ENCODE results near the gene NIF3L1.

NIF3L1 gene

DNA sequence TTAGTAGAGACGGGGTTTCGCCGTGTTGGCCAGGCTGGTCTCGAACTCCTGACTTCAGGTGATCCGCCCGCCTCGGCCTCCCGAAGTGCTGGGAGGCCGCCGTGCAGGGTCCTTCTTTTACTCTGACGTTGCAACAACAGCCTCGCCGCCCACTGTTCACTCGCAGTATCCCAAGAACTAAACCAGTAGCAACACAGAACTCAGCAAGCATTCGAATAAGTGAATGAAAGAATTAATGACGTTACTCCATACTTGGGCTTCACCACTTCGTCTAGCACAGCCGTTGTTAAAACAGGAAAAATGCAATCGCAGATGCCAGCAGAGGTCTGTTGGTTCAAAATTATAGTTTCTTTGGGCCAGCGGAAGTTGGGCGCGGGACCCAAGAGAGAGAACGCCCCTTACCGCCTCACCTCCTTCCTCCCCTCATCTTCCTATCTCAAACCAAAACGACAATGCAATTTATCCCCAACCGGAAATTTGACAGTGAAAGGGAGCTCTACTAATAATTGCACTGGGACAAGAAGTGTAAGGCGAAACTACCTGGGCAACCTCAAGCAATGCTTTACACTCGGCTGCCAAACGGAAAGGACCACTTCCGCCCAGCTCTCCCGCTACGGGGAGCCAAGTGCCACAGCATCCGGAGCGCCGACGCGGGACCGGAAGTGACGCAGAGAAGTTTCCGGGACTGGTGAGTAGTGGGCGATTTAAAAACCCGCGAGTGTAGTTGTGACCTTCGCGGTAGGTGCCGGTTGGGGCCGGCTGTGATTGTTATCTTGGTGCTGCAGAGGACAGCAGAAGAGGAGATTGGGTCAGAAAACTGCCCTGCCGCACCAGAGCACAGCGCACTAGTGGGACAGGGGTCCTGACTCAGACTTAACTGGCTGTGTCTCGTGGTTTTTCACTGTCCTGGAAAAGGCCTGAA, at the start of gene NIF3L1, which contains the start of gene PPIL3:
Gene NIF3L1 (plus strand): TSS at position 668 of the 922 bp plus-strand sequence. CDS start 2,573 bp downstream, outside the sequence.
Gene PPIL3 (minus strand): TSS at position 374 of the 922 bp plus-strand sequence. CDS start 1,462 bp downstream, outside the sequence.
- no peaks in the 10 kb centered on the region for H3K9me3 ChIP-seq (replicated peaks in 1 of 11)
- peak within 1 kb of the TSS; percentile 67 to 77 (median 74) for H3K4me3 ChIP-seq
- H3K36me3 ChIP-seq, result peaks cover 15 to 28% (median 18%) of the 10 kb centered on the region in 11 experiments
- no peaks in the 10 kb centered on the region for H4K20me1 ChIP-seq
- peak within 1 kb of the TSS; percentile 79 to 99 (median 88) for H3K4me2 ChIP-seq
- peaks cover 34 to 44% (median 39%) of the 10 kb centered on the region in 10 experiments for H3K4me1 ChIP-seq
- peak within 1 kb of the TSS; percentile 71 to 92 (median 87) for H3K27ac ChIP-seq
- H3K9ac ChIP-seq, result peak within 1 kb of the TSS; percentile 79 to 87 (median 85)
- no peaks in the 10 kb centered on the region for H3K27me3 ChIP-seq
- TF ChIP-seq Cebpa-rat (IDR thresholded peaks at IDR 0.05), result peak in 1 of 11 experiments; percentile 55; a peak in 1 of 22 replicates

- no peaks in the 10 kb centered on the region for H3K36me3 ChIP-seq
- no peak overlapping the region for H3K4me2 ChIP-seq
- no peaks in the 10 kb centered on the region for H3K27me3 ChIP-seq
- no peaks in the 10 kb centered on the region for H3K4me1 ChIP-seq
- no peaks in the 10 kb centered on the region for H4K20me1 ChIP-seq
- no peak overlapping the region for H3K27ac ChIP-seq
- H3K9me3 ChIP-seq (replicated peaks in 1 of 11), result peaks cover 17 to 42% (median 34%) of the 10 kb centered on the region in 11 experiments
- no peak for TF ChIP-seq Cebpa-rat (IDR thresholded peaks at IDR 0.05)
- no peak overlapping the region for H3K9ac ChIP-seq
- H3K4me3 ChIP-seq, result no peak overlapping the region
Observed at GRCh38 chr2:200839513-200839912, 49.7 kb upstream of the NIF3L1 start.

- H3K36me3 ChIP-seq, result no peaks in the 10 kb centered on the region
- no peaks in the 10 kb centered on the region for H3K4me1 ChIP-seq
- H3K27me3 ChIP-seq, result no peaks in the 10 kb centered on the region
- peaks cover 0 to 5% (median 0%) of the 10 kb centered on the region in 11 experiments; a peak in 2 of 22 replicates for H4K20me1 ChIP-seq
- no peak overlapping the region for H3K9ac ChIP-seq
- no peak for TF ChIP-seq Cebpa-rat (IDR thresholded peaks at IDR 0.05)
- H3K9me3 ChIP-seq (replicated peaks in 1 of 11), result peaks cover 0 to 6% (median 0%) of the 10 kb centered on the region in 11 experiments; a peak in 2 of 22 replicates
- H3K4me3 ChIP-seq, result no peak overlapping the region
- no peak overlapping the region for H3K27ac ChIP-seq
- H3K4me2 ChIP-seq, result no peak overlapping the region
Observed at GRCh38 chr2:200843993-200844948, 44.9 kb upstream of the NIF3L1 start.

DNA sequence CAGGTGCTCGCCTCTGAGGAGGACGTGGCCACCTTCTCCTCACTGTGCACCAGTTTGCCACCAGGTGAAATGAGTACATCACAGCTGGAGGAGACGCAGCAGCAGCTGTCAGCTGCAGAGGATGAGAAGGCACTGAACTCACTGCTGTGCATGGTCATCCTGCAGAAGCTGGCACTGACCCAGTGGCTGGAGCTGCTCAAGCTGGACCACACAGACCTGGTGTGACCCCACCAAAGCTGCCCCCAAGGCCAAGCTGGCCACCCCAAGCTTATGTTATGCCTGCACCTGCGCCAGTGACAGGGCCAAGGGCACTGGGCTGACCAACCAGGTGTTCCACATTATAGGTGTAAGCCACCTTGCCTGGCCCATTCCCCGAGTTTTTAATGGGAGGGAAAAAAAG, 44.0 kb upstream of the NIF3L1 start:
- H4K20me1 ChIP-seq, result peaks cover 0 to 14% (median 4%) of the 10 kb centered on the region in 11 experiments; a peak in 8 of 22 replicates
- no peak overlapping the region for H3K9ac ChIP-seq
- H3K4me2 ChIP-seq, result no peak overlapping the region
- no peak for TF ChIP-seq Cebpa-rat (IDR thresholded peaks at IDR 0.05)
- no peak overlapping the region for H3K27ac ChIP-seq
- H3K4me1 ChIP-seq, result 0 out of 20 replicates have a peak, but pooled peaks cover 0 to 3% (median 0%) of the 10 kb centered on the region in 10 experiments
- H3K4me3 ChIP-seq, result no peak overlapping the region
- H3K9me3 ChIP-seq (replicated peaks in 1 of 11), result no peaks in the 10 kb centered on the region
- H3K36me3 ChIP-seq, result peaks cover 0 to 4% (median under 1%) of the 10 kb centered on the region in 11 experiments; a peak in 6 of 22 replicates
- H3K27me3 ChIP-seq, result no peaks in the 10 kb centered on the region

- H3K27ac ChIP-seq, result no peak overlapping the region
- H3K4me1 ChIP-seq, result 0 out of 20 replicates have a peak, but pooled peaks cover 0 to 3% (median 0%) of the 10 kb centered on the region in 10 experiments
- no peak overlapping the region for H3K4me2 ChIP-seq
- H3K9me3 ChIP-seq (replicated peaks in 1 of 11), result no peaks in the 10 kb centered on the region
- peaks cover 3 to 10% (median 6%) of the 10 kb centered on the region in 11 experiments; a peak in 14 of 22 replicates for H3K36me3 ChIP-seq
- H3K27me3 ChIP-seq, result no peaks in the 10 kb centered on the region
- H3K4me3 ChIP-seq, result no peak overlapping the region
- H4K20me1 ChIP-seq, result peaks cover 0 to 20% (median 8%) of the 10 kb centered on the region in 11 experiments; a peak in 10 of 22 replicates
- no peak for TF ChIP-seq Cebpa-rat (IDR thresholded peaks at IDR 0.05)
- no peak overlapping the region; a peak in 1 of 22 replicates for H3K9ac ChIP-seq
Observed at GRCh38 chr2:200845669-200846325, 43.4 kb upstream of the NIF3L1 start.

DNA sequence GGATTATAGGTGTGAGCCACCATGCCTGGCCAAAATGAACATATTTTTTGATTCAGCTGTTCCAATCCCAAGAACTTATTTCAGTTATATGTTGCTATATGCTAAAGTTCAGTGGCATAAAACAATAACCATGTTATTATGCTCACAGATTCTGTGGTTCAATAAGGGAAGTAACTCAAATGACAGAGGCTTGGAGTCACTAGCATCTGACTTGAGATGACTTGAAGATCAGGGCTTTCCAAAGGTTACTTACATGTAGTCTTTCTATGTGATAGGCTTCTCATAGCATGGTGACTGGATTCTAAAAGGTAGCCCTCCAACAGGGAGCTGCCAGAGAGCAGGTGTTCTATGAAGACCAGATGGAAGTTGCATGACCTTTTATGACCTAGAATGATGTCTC, 41.9 kb upstream of the NIF3L1 start:
- H3K36me3 ChIP-seq, result peaks cover 17 to 25% (median 21%) of the 10 kb centered on the region in 11 experiments
- no peak overlapping the region for H3K4me3 ChIP-seq
- 0 out of 20 replicates have a peak, but pooled peaks cover 0 to 3% (median 0%) of the 10 kb centered on the region in 10 experiments for H3K4me1 ChIP-seq
- TF ChIP-seq Cebpa-rat (IDR thresholded peaks at IDR 0.05), result no peak
- no peaks in the 10 kb centered on the region for H3K9me3 ChIP-seq (replicated peaks in 1 of 11)
- no peak overlapping the region for H3K4me2 ChIP-seq
- H3K9ac ChIP-seq, result no peak overlapping the region
- no peak overlapping the region for H3K27ac ChIP-seq
- H3K27me3 ChIP-seq, result no peaks in the 10 kb centered on the region
- peaks cover 4 to 35% (median 21%) of the 10 kb centered on the region in 11 experiments; a peak in 18 of 22 replicates for H4K20me1 ChIP-seq

- Histone ChIP-seq H3K4me3 (no peak overlapping the region), H4K20me1 (peaks cover 4 to 42% (median 27%) of the 10 kb centered on the region in 11 experiments; a peak in 18 of 22 replicates), H3K4me1 (0 out of 20 replicates have a peak, but pooled peaks cover 0 to 3% (median 0%) of the 10 kb centered on the region in 10 experiments), H3K4me2 (no peak overlapping the region), H3K36me3 (peaks cover 24 to 31% (median 27%) of the 10 kb centered on the region in 11 experiments), H3K27ac (no peak overlapping the region), H3K9ac (no peak overlapping the region), H3K9me3 (replicated peaks in 1 of 11) (no peaks in the 10 kb centered on the region), H3K27me3 (no peaks in the 10 kb centered on the region)
- no peak for TF ChIP-seq Cebpa-rat (IDR thresholded peaks at IDR 0.05)
Observed at GRCh38 chr2:200847939-200848338, 41.2 kb upstream of the NIF3L1 start.

All from BLaER1 treated with 17β-estradiol and CSF1 and Interleukin-3, amounts not matched to agents 10 nM and 100 nM (cell line).